GM12878 (cell line): Measurements from ENCODE around the gene BNIP5. TPM values are rescaled to one million over a fixed set of nuclear protein-coding genes. Genes with fewer than 3 reads are reported as not detected.

Source experiments
- ATAC-seq: fragments of 200-7000 bp; cut with Tn5 transposase; 3 replicates; pipeline ENCODE4 v1.9.1; 2020; ENCODE audit warnings: mild to moderate bottlenecking, moderate library complexity
- BruUV-seq: library from RNA; stranded (reverse); fragments of 400-500 nt; replicated peaks from 2 replicates; lab custom pipeline; 2021; lab: Mats Ljungman, UMichigan
- CTCF ChIA-PET: fragments of 300-600 bp; sonication (Branson Sonifier 250); formaldehyde crosslinking; extraction: SDS; loops from one replicate; lab custom pipeline; 2021; ENCODE audit warnings: inconsistent platforms; lab: Yijun Ruan, JAX
- POLR2A ChIA-PET: fragments of 350-600 bp; formaldehyde crosslinking; extraction: SDS; loops from one replicate; lab custom pipeline; 2021; ENCODE audit warnings: inconsistent platforms; lab: Charles Lee
- RAD21 ChIA-PET: fragments of 300-600 bp; sonication (Branson Sonifier 250); formaldehyde crosslinking; loops from one replicate; lab custom pipeline; 2023; ENCODE audit warnings: antibody characterized with exemption; ENCODE audit not compliant: unreplicated experiment; lab: Charles Lee
- SMC1A ChIA-PET: fragments of 300-600 bp; sonication (Branson Sonifier 250); formaldehyde crosslinking; loops from one replicate; lab custom pipeline; 2023; ENCODE audit not compliant: unreplicated experiment, uncharacterized antibody; lab: Charles Lee
- DNase-seq: peaks from one replicate; pipeline ENCODE4 v3.0.0-alpha.2; 2011; ENCODE audit warnings: low read depth, low spot score
- FAIRE-seq: peaks from 3 replicates; lab custom pipeline; 2011; peaks lifted over from hg19 to GRCh38; lab: Jason Lieb, UNC
- H2AFZ ChIP-seq: 2 replicates; pipeline ENCODE4 v1.6.0; 2011; ENCODE audit warnings: low read depth, low read length, control low read depth; ENCODE audit not compliant: control insufficient read depth
- H3K27ac ChIP-seq: 2 replicates; pipeline ENCODE4 v1.5.1; 2011; ENCODE audit warnings: control low read depth; ENCODE audit not compliant: control insufficient read depth, insufficient read depth
- H3K27me3 ChIP-seq, 2 experiments: replicated peaks in 1 of 2; 2 replicates each; pipeline versions ENCODE4 v1.6.0 to v1.6.1; 2011; ENCODE audit warnings: low read length in 1 of 2; ENCODE audit not compliant: control insufficient read depth in 2 of 2, insufficient read depth in 2 of 2
- H3K36me3 ChIP-seq, 2 experiments: 2 replicates each; pipeline ENCODE4 v1.5.1; 2011; ENCODE audit warnings: low read length in 1 of 2; ENCODE audit not compliant: control insufficient read depth in 2 of 2, insufficient read depth in 2 of 2
- H3K4me1 ChIP-seq: 2 replicates; pipeline ENCODE4 v1.6.1; 2011; ENCODE audit warnings: mild to moderate bottlenecking, low read length, moderate library complexity, mixed read lengths; ENCODE audit not compliant: control insufficient read depth, insufficient read depth
- H3K4me2 ChIP-seq: 2 replicates; pipeline ENCODE4 v1.6.0; 2011; ENCODE audit warnings: control low read depth; ENCODE audit not compliant: control insufficient read depth, insufficient read depth
- H3K4me3 ChIP-seq: fragments of 200-600 bp; sonication (generic); 2 replicates; pipeline ENCODE4 v1.5.1; 2016
- H3K79me2 ChIP-seq: 2 replicates; pipeline ENCODE4 v1.6.0; 2011; ENCODE audit warnings: low read length; ENCODE audit not compliant: control insufficient read depth, insufficient read depth
- H3K9ac ChIP-seq: 2 replicates; pipeline ENCODE4 v1.8.0; 2011; ENCODE audit warnings: low read length, control low read depth, mixed read lengths; ENCODE audit not compliant: control insufficient read depth, insufficient read depth
- H3K9me3 ChIP-seq: replicated peaks from 3 replicates; pipeline ENCODE4 v1.5.1; 2011; ENCODE audit warnings: mild to moderate bottlenecking, low read length; ENCODE audit not compliant: control insufficient read depth, insufficient read depth
- H4K20me1 ChIP-seq: 2 replicates; pipeline ENCODE4 v1.6.0; 2011; ENCODE audit not compliant: control insufficient read depth, insufficient read depth
- BMI1 ChIP-seq: fragments of 450-650 bp; IDR thresholded peaks from 2 replicates; pipeline ENCODE4 v1.6.1; 2016; ENCODE audit warnings: mild to moderate bottlenecking, moderate library complexity, borderline replicate concordance
- DPF2 ChIP-seq: fragments of 450-650 bp; IDR thresholded peaks from 2 replicates; pipeline ENCODE4 v1.6.1; 2017; ENCODE audit warnings: mild to moderate bottlenecking
- POLR2AphosphoS5 ChIP-seq: IDR thresholded peaks from 2 replicates; pipeline ENCODE4 v1.6.1; 2011; ENCODE audit warnings: mild to moderate bottlenecking, low read length, inconsistent platforms
- POU2F2 ChIP-seq: IDR thresholded peaks from 3 replicates; pipeline ENCODE4 v1.6.1; 2011; ENCODE audit warnings: low read depth, mild to moderate bottlenecking, low read length, borderline replicate concordance
- SIN3A ChIP-seq: IDR thresholded peaks from 2 replicates; pipeline ENCODE4 v1.6.1; 2012; ENCODE audit warnings: low read depth, low read length, improper control_type of control experiment
- YBX1 ChIP-seq: fragments of 450-650 bp; IDR thresholded peaks from 2 replicates; pipeline ENCODE4 v1.6.1; 2016; ENCODE audit warnings: antibody characterized with exemption
- ZNF24 ChIP-seq: fragments of 450-650 bp; IDR thresholded peaks from 2 replicates; pipeline ENCODE4 v1.6.1; 2017; ENCODE audit warnings: antibody characterized with exemption, mild to moderate bottlenecking
- WGBS: methylation state at CpG from one replicate; pipeline ENCODE4 v1.1.6; 2016; ENCODE audit warnings: low lambda C conversion rate; ENCODE audit not compliant: insufficient replicate concordance, insufficient coverage; ENCODE audit errors: missing lambda C conversion rate; 5-methylcytosine and 5-hydroxymethylcytosine counted together
- in situ Hi-C: fragments of 300-500 bp; cut with MboI; formaldehyde crosslinking; loops from 9 replicates; pipeline ENCODE4 v1.14.3; 2018; ENCODE audit warnings: mixed read lengths
- intact Hi-C: fragments of 100-400 bp; cut with micrococcal nuclease; formaldehyde crosslinking; loops from one replicate; pipeline ENCODE4 v1.14.2; 2022; ENCODE audit not compliant: unreplicated experiment
- polyA plus RNA-seq, 11 experiments: library from polyadenylated mRNA; depleted of rRNA in 4 of 11; unstranded in 6 of 11; stranded (reverse) in 5 of 11; fragments of >200 nt; fragmentation: Nextera tagmentation in 4 of 11; fragmentation: Illumina TruSeq in 1 of 11; extraction: Ambion mirVana in 4 of 11; extraction: Trizol in 1 of 11; gene quantifications; 1 replicate in 1 of 11; 2 replicates in 10 of 11; pipeline versions ENCODE4 v1.2.1 to v1.2.3, GENCODE V29; 2011 to 2016; ENCODE audit warnings: inconsistent platforms in 2 of 11, missing spikeins in 2 of 11, low read depth in 1 of 11
- total RNA-seq, 4 experiments: library from RNA; depleted of rRNA in 3 of 4; stranded (reverse); fragments of >200 nt in 3 of 4; fragmentation: Illumina TruSeq in 1 of 4; extraction: Trizol in 1 of 4; gene quantifications; 2 replicates each; pipeline versions ENCODE4 v1.2.1 to v1.2.3, GENCODE V29; 2013 to 2021

BNIP5 gene
- total and polyA plus RNA-seq, 10 of the 15 experiments (the other 5 are each of a cell fraction or from before 2014, with no cell fraction given): 0.02 to 0.68 (median 0.05) TPM; not detected in 2

DNA sequence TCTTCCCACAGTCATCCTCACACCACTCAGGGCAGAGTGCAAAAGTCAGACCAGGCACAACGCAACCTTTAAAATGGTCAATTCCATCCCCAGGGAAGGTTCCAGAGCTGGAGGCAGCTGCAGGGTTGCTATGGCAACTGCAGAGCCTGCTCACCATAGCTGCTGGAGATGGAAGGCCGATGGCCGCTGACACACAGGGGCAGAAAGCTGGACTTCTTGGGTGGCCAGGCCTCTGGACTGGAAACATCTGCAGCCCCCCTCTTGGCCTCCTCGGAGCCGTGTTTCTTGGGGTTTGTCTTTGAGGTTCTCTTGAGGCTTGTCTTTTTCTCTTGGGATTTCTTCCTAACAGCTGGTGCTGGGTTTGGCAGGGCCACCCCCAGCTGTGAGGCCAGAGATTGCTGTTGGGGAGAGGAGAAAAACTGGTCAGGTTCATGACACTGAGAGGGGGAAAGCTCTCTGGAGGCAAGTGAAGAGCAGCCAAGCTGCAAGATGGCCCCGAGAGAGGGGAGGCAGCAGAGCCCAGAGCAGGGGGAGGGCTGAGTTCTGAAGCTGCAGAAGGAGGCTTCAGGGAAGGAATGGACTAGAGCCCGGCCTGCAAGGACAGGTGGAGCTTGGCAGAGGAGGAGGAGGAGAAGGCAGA is 10.2 kb downstream of the BNIP5 start:
- H3K9ac ChIP-seq: no peak overlapping the region
- H3K36me3 ChIP-seq: no peaks in the 10 kb centered on the region
- no peak overlapping the region for H3K27ac ChIP-seq
- ATAC-seq (no peak), FAIRE-seq (no peak)
- in situ Hi-C loops: no loop called here
- no peaks in the 10 kb centered on the region for H3K9me3 ChIP-seq
- no TSS peak for BruUV-seq
- ChIA-PET POLR2A (interaction anchor here (1.1 to 1.7 kb wide), 2 partner anchors 11 to 34 kb away, joined by 3 to 4 read pairs; no protein-coding TSS in a partner anchor), RAD21 (interaction anchor here (1.2 to 3.2 kb wide), 2 partner anchors 11 to 32 kb away, joined by 3 to 12 read pairs; partner anchors contain the start of gene BNIP5)
- 33% methylated on average over 7 of the region's 7 CpGs for WGBS
- 0 out of 4 replicates have a peak, but pooled peaks cover 0 to 3% of the 10 kb centered on the region in 2 experiments for H3K27me3 ChIP-seq
- H3K79me2 ChIP-seq: no peaks in the 10 kb centered on the region
- H2AFZ ChIP-seq: no peak overlapping the region
- no peak overlapping the region for H3K4me3 ChIP-seq
- TF ChIP-seq BMI1 (0 out of 2 replicates have a peak, but pooled peaks have one; percentile 27), POLR2AphosphoS5 (no peak)
- TF ChIP-seq, all 136 proteins: peak for 1
- CTCF ChIA-PET: interaction anchor here (0.6 to 4.2 kb wide), 8 partner anchors 7 to 33 kb away, joined by 3 to 19 read pairs (median 4); partner anchors contain the start of gene BNIP5
- SMC1A ChIA-PET: interaction anchor here (1.3 to 3.3 kb wide), 4 partner anchors 11 to 195 kb away, joined by 4 to 13 read pairs (median 4); partner anchors contain the start of gene BNIP5
- H3K4me2 ChIP-seq: no peak overlapping the region
- DNase-seq: no peak
- H3K4me1 ChIP-seq: no peaks in the 10 kb centered on the region
- H4K20me1 ChIP-seq: no peaks in the 10 kb centered on the region
- intact Hi-C loops: no loop called here

DNA sequence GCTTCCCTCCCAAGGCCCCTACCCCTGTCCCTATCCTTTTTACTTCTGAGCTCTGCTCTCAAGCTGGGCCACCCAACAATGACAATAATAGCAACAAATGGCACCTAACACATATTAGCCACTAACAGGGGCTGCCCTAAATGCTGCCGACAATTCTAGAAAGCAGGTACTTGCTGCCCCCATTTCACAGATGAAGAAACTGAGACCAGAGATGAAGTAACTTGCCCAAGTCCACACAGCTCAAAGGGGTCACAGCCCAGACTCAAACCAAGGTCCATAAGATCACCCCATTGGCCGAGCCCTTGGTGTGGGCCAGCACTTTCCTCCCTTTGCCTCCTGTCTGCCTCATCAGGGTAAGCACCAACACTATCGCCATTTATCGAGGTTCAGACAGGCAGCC is 12.0 kb downstream of the BNIP5 start:
- RAD21 ChIA-PET: interaction anchor here (3.2 kb wide), 1 partner anchor 34 kb away, joined by 12 read pairs; no protein-coding TSS in a partner anchor
- SMC1A ChIA-PET: interaction anchor here (1.1 kb wide), 1 partner anchor 20 kb away, joined by 3 read pairs; no protein-coding TSS in a partner anchor

More for the DNA sequence above, 12.0 kb downstream of the BNIP5 start:
- CTCF ChIA-PET: interaction anchor here (1.5 kb wide), 1 partner anchor 16 kb away, joined by 7 read pairs; no protein-coding TSS in a partner anchor
- intact Hi-C loops: no loop called here
- no peak overlapping the region for H2AFZ ChIP-seq
- POLR2A ChIA-PET: no interaction called here
- FAIRE-seq: no peak
- no peak for ATAC-seq
- no peak overlapping the region for H3K9ac ChIP-seq
- in situ Hi-C loops: no loop called here
- no peak overlapping the region for H3K4me2 ChIP-seq
- TF ChIP-seq YBX1 (no peak), SIN3A (no peak), ZNF24 (no peak), POU2F2 (no peak), DPF2 (no peak)
- WGBS: 84% methylated on average over 4 of the region's 4 CpGs
- no peaks in the 10 kb centered on the region for H3K36me3 ChIP-seq
- no peaks in the 10 kb centered on the region for H4K20me1 ChIP-seq
- H3K4me3 ChIP-seq: no peak overlapping the region
- no TSS peak for BruUV-seq
- no peaks in the 10 kb centered on the region for H3K4me1 ChIP-seq
- no peaks in the 10 kb centered on the region for H3K27me3 ChIP-seq
- no peaks in the 10 kb centered on the region for H3K79me2 ChIP-seq
- DNase-seq: no peak
- no peak overlapping the region for H3K27ac ChIP-seq
- no peaks in the 10 kb centered on the region for H3K9me3 ChIP-seq
